Ishikawa (cell line): ENCODE data around the gene RPTOR.

Source experiments
- CEBPB ChIP-seq: IDR thresholded peaks from 2 replicates; pipeline ENCODE4 v1.6.1; 2012
- CREB1 ChIP-seq: IDR thresholded peaks from 2 replicates; pipeline ENCODE4 v1.6.1; 2012; ENCODE audit warnings: low read depth
- EGR1 ChIP-seq: IDR thresholded peaks from 2 replicates; pipeline ENCODE4 v1.6.1; 2012
- EP300 ChIP-seq: IDR thresholded peaks from 2 replicates; pipeline ENCODE4 v1.6.1; 2012; ENCODE audit warnings: borderline replicate concordance
- FOXM1 ChIP-seq: IDR thresholded peaks from 2 replicates; pipeline ENCODE4 v1.6.1; 2012; ENCODE audit warnings: low read depth, borderline replicate concordance
- MAX ChIP-seq: IDR thresholded peaks from 2 replicates; pipeline ENCODE4 v1.6.1; 2012
- NFIC ChIP-seq: IDR thresholded peaks from 2 replicates; pipeline ENCODE4 v1.6.1; 2012
- RAD21 ChIP-seq: IDR thresholded peaks from 2 replicates; pipeline ENCODE4 v1.6.1; 2012; ENCODE audit warnings: low read depth
- REST ChIP-seq: IDR thresholded peaks from 2 replicates; pipeline ENCODE4 v1.6.1; 2012; ENCODE audit warnings: low read depth, mild to moderate bottlenecking
- TAF1 ChIP-seq: IDR thresholded peaks from 2 replicates; pipeline ENCODE4 v1.6.1; 2012; ENCODE audit warnings: low read depth, mild to moderate bottlenecking
- TCF12 ChIP-seq: IDR thresholded peaks from 2 replicates; pipeline ENCODE4 v1.6.1; 2012; ENCODE audit warnings: low read depth
- TEAD4 ChIP-seq: IDR thresholded peaks from 2 replicates; pipeline ENCODE4 v1.6.1; 2012
- USF1 ChIP-seq: IDR thresholded peaks from 2 replicates; pipeline ENCODE4 v1.6.1; 2012
- YY1 ChIP-seq: IDR thresholded peaks from 2 replicates; pipeline ENCODE4 v1.6.1; 2012; ENCODE audit warnings: low read depth
- ZBTB7A ChIP-seq: IDR thresholded peaks from 2 replicates; pipeline ENCODE4 v1.6.1; 2012; ENCODE audit warnings: low read depth

RPTOR gene

GRCh38 chr17:80510772-80511171 lies 33.9 kb upstream of the RPTOR start:
- TF ChIP-seq USF1 (no peak), TCF12 (no peak), EGR1 (no peak), FOXM1 (no peak), TEAD4 (no peak), TAF1 (no peak), RAD21 (no peak), MAX (no peak), EP300 (no peak), YY1 (no peak), CREB1 (no peak), CEBPB (no peak)

- no peak for TF ChIP-seq EGR1
Observed at GRCh38 chr17:80511222-80512180, 33.1 kb upstream of the RPTOR start.

GRCh38 chr17:80512233-80512632 lies 32.4 kb upstream of the RPTOR start:
- no peak for TF ChIP-seq CREB1
- no peak for TF ChIP-seq EGR1
- no peak for TF ChIP-seq TCF12
- TF ChIP-seq FOXM1 = no peak
- TF ChIP-seq TEAD4 = no peak
- TF ChIP-seq MAX = no peak
- TF ChIP-seq CEBPB = no peak
- no peak for TF ChIP-seq EP300
- TF ChIP-seq REST = no peak
- TF ChIP-seq RAD21 = no peak
- TF ChIP-seq YY1 = no peak
- no peak for TF ChIP-seq USF1
- no peak for TF ChIP-seq TAF1
- no peak for TF ChIP-seq ZBTB7A
- no peak for TF ChIP-seq NFIC

- no peak for TF ChIP-seq YY1
- no peak for TF ChIP-seq FOXM1
- no peak for TF ChIP-seq EP300
- TF ChIP-seq REST = no peak
- no peak for TF ChIP-seq NFIC
- TF ChIP-seq MAX = no peak
- no peak for TF ChIP-seq TCF12
- no peak for TF ChIP-seq ZBTB7A
- TF ChIP-seq CREB1 = no peak
- TF ChIP-seq USF1 = no peak
- TF ChIP-seq EGR1 = no peak
Observed at GRCh38 chr17:80513201-80513600, 31.4 kb upstream of the RPTOR start.

GRCh38 chr17:80513892-80514291 lies 30.7 kb upstream of the RPTOR start:
- TF ChIP-seq CREB1 (no peak), FOXM1 (no peak), EGR1 (no peak), ZBTB7A (no peak), EP300 (no peak), NFIC (no peak), MAX (no peak), TAF1 (no peak), YY1 (no peak), RAD21 (no peak), USF1 (no peak), REST (no peak), TEAD4 (no peak), TCF12 (no peak), CEBPB (no peak)
